Loucy (cell line): ENCODE measurements around the gene LDLRAD4.

Experiments
- H2AFZ ChIP-seq: fragments of 200-600 bp; sonication (generic); 2 replicates; pipeline ENCODE4 v1.6.0; 2016; ENCODE audit warnings: antibody characterized with exemption, mild to moderate bottlenecking, low read length, moderate library complexity
- H3F3A ChIP-seq: fragments of 200-600 bp; 2 replicates; pipeline ENCODE4 v1.6.0; 2016; ENCODE audit warnings: antibody characterized with exemption, low read depth, mild to moderate bottlenecking
- H3K27me3 ChIP-seq: fragments of 200-600 bp; sonication (generic); 2 replicates; pipeline ENCODE4 v1.6.1; 2014; ENCODE audit warnings: low read length, mild to moderate bottlenecking; ENCODE audit not compliant: insufficient read depth, poor library complexity, severe bottlenecking
- H3K36me3 ChIP-seq: fragments of 200-600 bp; sonication (generic); 2 replicates; pipeline ENCODE4 v1.6.1; 2016; ENCODE audit warnings: low read length; ENCODE audit not compliant: insufficient read depth
- H3K4me1 ChIP-seq: fragments of 200-600 bp; sonication (generic); 2 replicates; pipeline ENCODE4 v1.5.1; 2014; ENCODE audit warnings: low read length, mild to moderate bottlenecking; ENCODE audit not compliant: insufficient read depth, poor library complexity, severe bottlenecking
- H3K4me2 ChIP-seq: fragments of 200-600 bp; sonication (generic); 2 replicates; pipeline ENCODE4 v1.6.0; 2014; ENCODE audit warnings: antibody characterized with exemption, low read length, low read depth, mild to moderate bottlenecking; ENCODE audit not compliant: poor library complexity, severe bottlenecking
- H3K4me3 ChIP-seq: fragments of 200-600 bp; sonication (generic); 2 replicates; pipeline ENCODE4 v1.5.1; 2014; ENCODE audit warnings: low read length, mild to moderate bottlenecking, mixed read lengths; ENCODE audit not compliant: poor library complexity, severe bottlenecking
- H3K79me2 ChIP-seq: fragments of 200-600 bp; sonication (generic); 2 replicates; pipeline ENCODE4 v1.6.1; 2014; ENCODE audit warnings: low read length; ENCODE audit not compliant: insufficient read depth
- H3K9ac ChIP-seq: fragments of 200-600 bp; sonication (generic); 2 replicates; pipeline ENCODE4 v1.6.0; 2014; ENCODE audit warnings: mild to moderate bottlenecking, low read depth, low read length, moderate library complexity; ENCODE audit not compliant: poor library complexity, severe bottlenecking
- H3K9me2 ChIP-seq: fragments of 200-600 bp; sonication (generic); replicated peaks from 2 replicates; pipeline ENCODE4 v1.6.1; 2016; ENCODE audit warnings: low read depth, low read length, mixed read lengths
- H3K9me3 ChIP-seq: fragments of 200-600 bp; sonication (generic); 2 replicates; pipeline ENCODE4 v1.6.1; 2014; ENCODE audit warnings: mild to moderate bottlenecking, antibody characterized with exemption, low read length, low read depth; ENCODE audit not compliant: insufficient read depth
- H4K20me1 ChIP-seq: fragments of 200-600 bp; sonication (generic); 2 replicates; pipeline ENCODE4 v1.6.0; 2014; ENCODE audit warnings: antibody characterized with exemption, low read length, mild to moderate bottlenecking; ENCODE audit not compliant: insufficient read depth, poor library complexity, severe bottlenecking
- EZH2phosphoT487 ChIP-seq: fragments of 200-600 bp; IDR thresholded peaks from 2 replicates; pipeline ENCODE4 v1.6.1; 2018; ENCODE audit warnings: antibody characterized with exemption, mild to moderate bottlenecking, moderate library complexity, borderline replicate concordance
- TF ChIP-seq, protein P1 (sequence below): fragments of 200-600 bp; sonication (generic); conservative IDR thresholded peaks from 2 replicates; pipeline ENCODE4 v1.5.1; 2014; ENCODE audit warnings: mild to moderate bottlenecking, antibody characterized with exemption, low read length

LDLRAD4 gene

GRCh38 chr18:13317801-13318200 lies 99.2 kb downstream of the LDLRAD4 start:
- Histone ChIP-seq H3K27me3 (no peaks in the 10 kb centered on the region), H3K9ac (no peak overlapping the region), H2AFZ (no peak overlapping the region), H3F3A (peaks cover 4% of the 10 kb centered on the region; the same call in 1 of the 2 replicates), H3K79me2 (peaks cover 12% of the 10 kb centered on the region; the same call in 1 of the 2 replicates), H3K9me3 (peaks cover 15% of the 10 kb centered on the region), H3K36me3 (peaks cover 6% of the 10 kb centered on the region), H3K4me2 (no peak overlapping the region), H4K20me1 (no peaks in the 10 kb centered on the region), H3K4me1 (peaks cover 22% of the 10 kb centered on the region), H3K9me2 (no peaks in the 10 kb centered on the region), H3K4me3 (no peak overlapping the region)
- TF ChIP-seq, protein P1, sequence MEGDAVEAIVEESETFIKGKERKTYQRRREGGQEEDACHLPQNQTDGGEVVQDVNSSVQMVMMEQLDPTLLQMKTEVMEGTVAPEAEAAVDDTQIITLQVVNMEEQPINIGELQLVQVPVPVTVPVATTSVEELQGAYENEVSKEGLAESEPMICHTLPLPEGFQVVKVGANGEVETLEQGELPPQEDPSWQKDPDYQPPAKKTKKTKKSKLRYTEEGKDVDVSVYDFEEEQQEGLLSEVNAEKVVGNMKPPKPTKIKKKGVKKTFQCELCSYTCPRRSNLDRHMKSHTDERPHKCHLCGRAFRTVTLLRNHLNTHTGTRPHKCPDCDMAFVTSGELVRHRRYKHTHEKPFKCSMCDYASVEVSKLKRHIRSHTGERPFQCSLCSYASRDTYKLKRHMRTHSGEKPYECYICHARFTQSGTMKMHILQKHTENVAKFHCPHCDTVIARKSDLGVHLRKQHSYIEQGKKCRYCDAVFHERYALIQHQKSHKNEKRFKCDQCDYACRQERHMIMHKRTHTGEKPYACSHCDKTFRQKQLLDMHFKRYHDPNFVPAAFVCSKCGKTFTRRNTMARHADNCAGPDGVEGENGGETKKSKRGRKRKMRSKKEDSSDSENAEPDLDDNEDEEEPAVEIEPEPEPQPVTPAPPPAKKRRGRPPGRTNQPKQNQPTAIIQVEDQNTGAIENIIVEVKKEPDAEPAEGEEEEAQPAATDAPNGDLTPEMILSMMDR = no peak
- TF ChIP-seq EZH2phosphoT487 = no peak

DNA sequence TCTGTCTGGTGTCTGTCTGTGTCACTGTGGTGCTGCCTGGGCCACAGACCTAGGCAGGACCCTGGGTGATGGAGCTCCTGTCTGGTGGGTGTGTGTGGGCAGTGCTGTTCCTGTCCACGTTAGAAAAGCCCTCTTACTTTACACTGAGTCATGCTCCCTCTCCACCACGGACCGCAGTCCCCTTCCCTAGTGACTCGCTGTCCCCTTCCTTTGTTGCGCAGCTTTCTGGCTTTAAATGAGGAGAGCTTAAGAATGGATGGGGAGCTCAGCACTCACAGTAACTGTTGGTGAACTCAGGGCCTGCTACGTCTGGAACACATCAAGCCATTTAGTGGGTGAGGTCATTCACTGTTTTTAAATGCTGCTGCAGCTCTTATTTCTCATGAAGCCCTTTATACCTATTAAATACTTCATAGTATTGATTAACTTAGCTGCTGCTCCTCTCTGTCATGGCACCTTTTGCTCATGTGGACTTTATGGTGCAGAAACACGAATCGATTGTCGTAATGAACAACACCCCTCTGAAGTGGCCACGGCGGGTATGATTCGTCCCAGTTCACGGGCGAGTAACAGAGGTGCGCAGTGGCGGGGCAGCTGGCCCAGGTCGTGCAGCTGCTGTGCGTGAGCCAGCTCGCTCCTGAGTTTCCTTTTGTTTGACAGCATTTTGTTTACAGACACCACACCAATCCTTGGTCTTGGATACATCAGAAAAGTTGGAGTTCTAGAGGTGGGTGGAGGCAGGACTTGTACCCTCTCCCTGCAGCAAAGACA lies 100.4 kb downstream of the LDLRAD4 start:
- Histone ChIP-seq H3K4me3 (no peak overlapping the region), H3K9me3 (peaks cover 15% of the 10 kb centered on the region), H2AFZ (no peak overlapping the region), H4K20me1 (no peaks in the 10 kb centered on the region), H3K4me2 (no peak overlapping the region), H3K9ac (no peak overlapping the region), H3F3A (no peaks in the 10 kb centered on the region), H3K9me2 (no peaks in the 10 kb centered on the region), H3K36me3 (peaks cover 6% of the 10 kb centered on the region), H3K79me2 (peaks cover 12% of the 10 kb centered on the region; the same call in 1 of the 2 replicates), H3K27me3 (no peaks in the 10 kb centered on the region), H3K4me1 (peaks cover 12% of the 10 kb centered on the region)
- TF ChIP-seq, protein P1 = no peak
- no peak for TF ChIP-seq EZH2phosphoT487

DNA sequence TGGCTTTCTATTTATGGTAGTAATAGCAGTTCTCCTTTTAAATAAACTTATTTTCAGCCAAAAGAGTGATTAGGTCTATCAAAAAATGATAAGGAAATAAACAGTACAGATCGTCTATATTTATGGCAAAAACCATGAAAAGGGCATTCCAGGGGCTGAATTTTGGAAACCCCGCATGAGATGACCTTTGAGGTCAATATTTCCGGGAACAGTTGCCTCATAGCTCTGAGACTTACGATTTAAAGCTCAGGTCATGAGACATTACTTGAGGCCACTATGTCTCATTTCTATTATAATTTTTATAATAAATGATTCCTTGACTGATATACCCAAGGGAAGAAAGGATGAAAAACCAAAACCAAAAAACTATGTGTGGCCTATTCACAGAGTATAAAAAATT lies 101.1 kb downstream of the LDLRAD4 start:
- no peak overlapping the region for H3K4me3 ChIP-seq
- no peaks in the 10 kb centered on the region for H3K27me3 ChIP-seq
- H3F3A ChIP-seq = no peaks in the 10 kb centered on the region
- no peaks in the 10 kb centered on the region for H4K20me1 ChIP-seq
- TF ChIP-seq, protein P1 = no peak
- TF ChIP-seq EZH2phosphoT487 = no peak
- no peak overlapping the region for H2AFZ ChIP-seq
- H3K79me2 ChIP-seq = peaks cover 7% of the 10 kb centered on the region; the same call in 1 of the 2 replicates
- peaks cover 5% of the 10 kb centered on the region for H3K4me1 ChIP-seq
- H3K9me3 ChIP-seq = peaks cover 15% of the 10 kb centered on the region
- peaks cover 5% of the 10 kb centered on the region for H3K36me3 ChIP-seq
- no peak overlapping the region for H3K4me2 ChIP-seq
- H3K9ac ChIP-seq = no peak overlapping the region
- H3K9me2 ChIP-seq = no peaks in the 10 kb centered on the region
